ENCODE data around the gene EXOC2. TPM values are rescaled to one million over a fixed set of nuclear protein-coding genes. Genes with fewer than 3 reads are reported as not detected.

EXOC2 gene
- polyA plus RNA-seq (2012; ENCODE audit: low read depth, missing spikeins) = 12.4 TPM

- FAIRE-seq (peak; percentile 89), DNase-seq (ENCODE audit: insufficient read length, low spot score) (peak; percentile 83)
- no peak for TF ChIP-seq PAX5 (IDR thresholded peaks at IDR 0.05; ENCODE audit: insufficient read depth, low read length, severe bottlenecking)
- TF ChIP-seq TAF1 (IDR thresholded peaks at IDR 0.05; ENCODE audit: low read depth, low read length) = peak; percentile 66
- TF ChIP-seq POLR2A (IDR thresholded peaks at IDR 0.05; ENCODE audit: low read depth, low read length) = peak; percentile 62
- TF ChIP-seq POLR2AphosphoS5 (IDR thresholded peaks at IDR 0.05; ENCODE audit: low read depth, low read length) = peak; percentile 72
- peak; percentile 73 for TF ChIP-seq SPI1 (IDR thresholded peaks at IDR 0.05; ENCODE audit: low read depth, low read length)
- peak; percentile 80 for TF ChIP-seq POU2F2 (IDR thresholded peaks at IDR 0.05; ENCODE audit: low read depth, low read length)
These were observed at the start of gene EXOC2 for GRCh38 chr6:692858-693722. EXOC2 (minus strand) TSS chr6:693139; CDS start chr6:637818, 55,321 bp downstream.

DNA sequence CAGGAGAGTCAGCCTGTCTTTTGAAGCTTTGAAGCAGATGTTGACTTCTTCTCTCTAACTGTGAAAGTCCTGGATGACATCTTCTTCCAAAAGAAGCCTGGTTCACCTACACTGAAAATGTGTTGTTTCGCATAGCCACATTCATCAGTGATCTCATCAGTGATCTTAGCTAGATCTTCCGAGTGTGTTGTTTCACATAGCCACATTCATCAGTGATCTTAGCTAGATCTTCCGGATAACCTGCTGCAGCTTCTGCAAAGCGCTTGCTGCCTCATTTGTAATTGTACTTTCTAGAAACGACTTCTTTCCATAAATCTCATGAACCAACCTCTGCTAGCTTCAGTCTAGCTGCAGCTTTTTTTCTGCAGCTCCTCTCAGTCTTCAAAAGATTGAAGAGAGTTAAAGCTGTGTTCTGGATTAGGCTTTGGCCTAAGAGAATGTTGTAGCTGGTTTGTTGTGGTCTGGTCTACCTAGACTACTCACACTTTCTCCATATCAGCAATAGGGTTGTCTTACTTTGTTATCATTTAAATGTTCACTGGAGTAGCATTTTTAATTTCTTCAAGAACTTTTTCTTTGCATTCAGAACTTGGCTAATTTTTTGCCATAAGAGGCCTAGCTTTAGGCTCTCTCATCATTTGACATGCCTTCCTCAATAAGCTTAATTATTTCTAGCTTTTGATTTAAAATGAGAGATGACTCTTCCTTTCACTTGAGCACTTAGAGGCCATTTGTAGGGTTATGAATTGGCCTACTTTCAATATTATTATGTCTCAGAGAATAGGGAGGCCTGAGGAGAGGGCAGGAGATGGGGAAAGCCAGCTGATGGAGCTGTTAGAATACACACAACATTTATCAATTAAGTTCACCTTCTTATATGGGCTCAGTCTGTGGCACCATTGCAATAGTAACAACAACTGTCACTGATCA, 48.7 kb upstream of the EXOC2 start:
- no peak for TF ChIP-seq PAX5 (IDR thresholded peaks at IDR 0.05; ENCODE audit: insufficient read depth, low read length, severe bottlenecking)
- TF ChIP-seq POLR2A (IDR thresholded peaks at IDR 0.05; ENCODE audit: low read depth, low read length) = no peak
- no peak for TF ChIP-seq POLR2AphosphoS5 (IDR thresholded peaks at IDR 0.05; ENCODE audit: low read depth, low read length)
- TF ChIP-seq TAF1 (IDR thresholded peaks at IDR 0.05; ENCODE audit: low read depth, low read length) = no peak
- no peak for TF ChIP-seq SPI1 (IDR thresholded peaks at IDR 0.05; ENCODE audit: low read depth, low read length)
- TF ChIP-seq POU2F2 (IDR thresholded peaks at IDR 0.05; ENCODE audit: low read depth, low read length) = no peak
- no peak for FAIRE-seq
- DNase-seq (ENCODE audit: insufficient read length, low spot score) = no peak

- DNase-seq (ENCODE audit: insufficient read length, low spot score) = no peak
- TF ChIP-seq SPI1 (IDR thresholded peaks at IDR 0.05; ENCODE audit: low read depth, low read length) (no peak), POLR2AphosphoS5 (IDR thresholded peaks at IDR 0.05; ENCODE audit: low read depth, low read length) (no peak), PAX5 (IDR thresholded peaks at IDR 0.05; ENCODE audit: insufficient read depth, low read length, severe bottlenecking) (no peak), POLR2A (IDR thresholded peaks at IDR 0.05; ENCODE audit: low read depth, low read length) (no peak), TAF1 (IDR thresholded peaks at IDR 0.05; ENCODE audit: low read depth, low read length) (no peak), POU2F2 (IDR thresholded peaks at IDR 0.05; ENCODE audit: low read depth, low read length) (no peak)
These were observed 43.9 kb upstream of the EXOC2 start for GRCh38 chr6:736657-737446.

DNA sequence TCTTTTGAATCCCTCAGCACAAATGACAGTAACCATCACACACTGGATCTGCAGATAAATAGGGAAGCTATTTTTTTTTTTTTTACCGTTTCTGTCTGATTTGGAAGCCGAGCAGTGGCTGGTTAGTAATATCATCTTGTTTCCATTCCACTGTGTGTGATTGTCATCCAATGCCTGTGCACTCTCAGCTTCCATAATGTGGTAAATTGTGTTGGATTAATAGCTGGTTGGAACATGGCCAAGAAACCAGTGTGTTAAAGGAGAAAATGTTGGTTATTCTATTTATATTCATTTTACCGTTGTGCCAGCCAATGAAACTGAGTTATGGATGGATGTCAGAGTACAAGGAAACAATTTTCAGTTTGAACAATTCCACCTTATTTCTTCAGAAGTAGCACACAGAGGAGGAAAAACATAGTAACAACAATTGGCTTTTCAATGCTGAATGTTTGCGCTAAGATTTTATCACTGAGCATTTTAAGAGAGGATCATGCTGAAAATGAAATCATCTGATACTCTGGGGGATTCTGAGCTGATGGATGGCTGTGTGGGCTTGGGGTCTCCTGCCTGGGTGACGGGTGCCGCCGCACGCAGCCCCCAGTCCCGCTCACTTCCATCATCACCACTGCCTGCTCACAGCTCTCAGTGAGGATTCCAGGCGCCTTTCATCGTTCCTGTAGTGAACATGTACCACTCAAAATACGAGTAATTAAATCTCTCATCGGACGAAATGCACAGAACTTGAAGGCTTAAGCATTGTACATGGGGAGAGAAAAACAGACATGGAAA, 40.7 kb upstream of the EXOC2 start:
- TF ChIP-seq PAX5 (IDR thresholded peaks at IDR 0.05; ENCODE audit: insufficient read depth, low read length, severe bottlenecking) = no peak
- no peak for TF ChIP-seq TAF1 (IDR thresholded peaks at IDR 0.05; ENCODE audit: low read depth, low read length)
- TF ChIP-seq POLR2A (IDR thresholded peaks at IDR 0.05; ENCODE audit: low read depth, low read length) = no peak
- no peak for TF ChIP-seq POLR2AphosphoS5 (IDR thresholded peaks at IDR 0.05; ENCODE audit: low read depth, low read length)
- TF ChIP-seq SPI1 (IDR thresholded peaks at IDR 0.05; ENCODE audit: low read depth, low read length) = no peak
- TF ChIP-seq POU2F2 (IDR thresholded peaks at IDR 0.05; ENCODE audit: low read depth, low read length) = no peak
- no peak for FAIRE-seq

More at GRCh38 chr6:736657-737446, 43.9 kb upstream of the EXOC2 start:
- no peak for FAIRE-seq

DNA sequence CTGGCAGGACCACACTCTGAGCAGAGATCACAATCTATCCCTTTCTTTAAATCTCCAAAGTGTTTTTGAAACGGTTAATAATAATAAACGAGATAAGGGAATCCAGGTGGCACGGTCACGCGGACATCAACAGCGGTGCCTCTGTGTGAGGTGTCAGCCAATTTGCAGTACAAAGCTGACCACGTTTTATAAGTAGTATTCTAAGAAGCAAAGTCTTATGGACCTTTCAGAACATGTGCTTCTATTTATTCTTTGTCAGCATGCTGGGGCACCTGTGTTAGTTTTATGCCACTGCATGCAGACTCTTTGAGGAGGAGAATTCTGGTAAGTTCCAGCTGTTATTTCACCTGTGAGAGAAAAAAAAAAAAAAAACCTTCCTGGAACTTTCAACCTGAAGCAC, 39.0 kb upstream of the EXOC2 start:
- DNase-seq (ENCODE audit: insufficient read length, low spot score) = no peak
- TF ChIP-seq TAF1 (IDR thresholded peaks at IDR 0.05; ENCODE audit: low read depth, low read length) (no peak), POLR2AphosphoS5 (IDR thresholded peaks at IDR 0.05; ENCODE audit: low read depth, low read length) (no peak), PAX5 (IDR thresholded peaks at IDR 0.05; ENCODE audit: insufficient read depth, low read length, severe bottlenecking) (no peak)
- FAIRE-seq = no peak

More for the DNA sequence above, 40.7 kb upstream of the EXOC2 start:
- no peak for DNase-seq (ENCODE audit: insufficient read length, low spot score)

DNA sequence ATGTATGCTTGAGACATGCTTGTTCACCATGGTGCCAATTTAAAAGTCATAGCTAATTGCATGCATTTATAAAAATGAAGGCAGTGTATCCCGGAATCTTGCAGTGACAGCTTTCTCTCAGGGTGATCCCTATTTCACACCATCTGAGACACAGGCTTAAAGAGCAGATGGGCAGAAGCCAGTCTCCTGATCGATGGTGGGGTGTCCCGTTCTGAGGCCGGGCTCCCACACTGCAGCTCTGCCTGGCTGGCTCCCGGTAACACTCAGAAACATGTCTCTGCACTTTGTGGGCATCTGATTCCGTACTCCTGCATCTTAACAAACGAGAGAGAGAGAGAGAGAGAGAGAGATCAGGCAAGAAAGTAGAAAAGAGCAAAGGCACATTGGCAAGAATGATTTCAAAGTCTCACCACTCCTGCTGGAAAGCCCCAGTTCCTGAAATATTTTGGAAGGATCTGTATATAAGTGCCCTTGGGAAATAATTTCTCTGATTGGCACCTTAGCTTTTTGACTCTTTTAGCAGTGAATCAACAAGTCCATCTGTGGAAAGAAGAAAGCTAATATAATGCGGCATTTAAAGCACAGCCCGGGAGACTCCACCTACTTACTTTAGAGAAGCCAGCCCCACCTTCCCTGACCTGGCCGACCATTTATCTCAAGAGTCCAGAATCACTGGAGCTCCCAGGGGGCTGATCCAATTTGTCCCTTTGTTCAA, 36.8 kb upstream of the EXOC2 start:
- FAIRE-seq (no peak), DNase-seq (ENCODE audit: insufficient read length, low spot score) (no peak)
- TF ChIP-seq PAX5 (IDR thresholded peaks at IDR 0.05; ENCODE audit: insufficient read depth, low read length, severe bottlenecking) = no peak
- no peak for TF ChIP-seq POLR2AphosphoS5 (IDR thresholded peaks at IDR 0.05; ENCODE audit: low read depth, low read length)
- no peak for TF ChIP-seq POLR2A (IDR thresholded peaks at IDR 0.05; ENCODE audit: low read depth, low read length)
- no peak for TF ChIP-seq SPI1 (IDR thresholded peaks at IDR 0.05; ENCODE audit: low read depth, low read length)
- no peak for TF ChIP-seq TAF1 (IDR thresholded peaks at IDR 0.05; ENCODE audit: low read depth, low read length)
- no peak for TF ChIP-seq POU2F2 (IDR thresholded peaks at IDR 0.05; ENCODE audit: low read depth, low read length)

DNA sequence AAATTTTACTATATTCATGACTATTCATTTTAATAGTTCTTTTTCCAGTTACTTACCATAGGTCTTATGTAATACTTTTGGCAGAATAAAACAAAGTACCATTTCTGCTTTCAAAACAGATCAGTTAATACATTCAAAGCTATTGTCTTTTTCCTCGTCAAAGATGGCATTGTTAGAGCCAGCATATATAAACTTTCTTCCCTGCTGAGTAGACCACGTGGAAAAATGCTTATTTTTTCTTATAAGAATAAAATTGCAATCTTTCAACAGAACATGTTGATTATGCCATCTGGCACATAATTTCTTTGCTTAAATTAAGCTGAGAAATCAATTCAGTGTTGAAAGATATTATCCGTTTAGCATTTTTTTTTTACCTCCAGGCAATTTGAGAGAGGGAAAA, 34.9 kb upstream of the EXOC2 start:
- DNase-seq (ENCODE audit: insufficient read length, low spot score) = no peak
- no peak for FAIRE-seq
- no peak for TF ChIP-seq TAF1 (IDR thresholded peaks at IDR 0.05; ENCODE audit: low read depth, low read length)
- no peak for TF ChIP-seq SPI1 (IDR thresholded peaks at IDR 0.05; ENCODE audit: low read depth, low read length)
- no peak for TF ChIP-seq PAX5 (IDR thresholded peaks at IDR 0.05; ENCODE audit: insufficient read depth, low read length, severe bottlenecking)
- no peak for TF ChIP-seq POLR2A (IDR thresholded peaks at IDR 0.05; ENCODE audit: low read depth, low read length)
- TF ChIP-seq POLR2AphosphoS5 (IDR thresholded peaks at IDR 0.05; ENCODE audit: low read depth, low read length) = no peak
- no peak for TF ChIP-seq POU2F2 (IDR thresholded peaks at IDR 0.05; ENCODE audit: low read depth, low read length)
